Stimulated activated CD4-positive, alpha-beta T cell treated with anti-CD3 and anti-CD28 coated beads, Interleukin-4, amount 100 ng/mL, for 48 hours (primary cell): Measurements from ENCODE around the gene PYGO1.
"Not testable (repeated sequence)": the region's sequence is repeated elsewhere in the genome, so short reads cannot be mapped to it uniquely, and the experiment has no call there.

Source experiments
- DNase-seq, 2 donors: peaks; one replicate each; pipeline ENCODE4 v3.0.0-alpha.2; 2020; ENCODE audit warnings: low read depth in 2 of 2

PYGO1 gene

GRCh38 chr15:55507567-55507966 lies 80.6 kb downstream of the PYGO1 start:
- DNase-seq: no peak

GRCh38 chr15:55505407-55505806 lies 82.7 kb downstream of the PYGO1 start:
- not testable (repeated sequence) for DNase-seq

- DNase-seq: no peak
Measured at GRCh38 chr15:55499151-55499550, 89.0 kb downstream of the PYGO1 start.

GRCh38 chr15:55498109-55498938 lies 89.8 kb downstream of the PYGO1 start:
- peak; percentile 51 to 76 for DNase-seq

GRCh38 chr15:55496716-55497115 lies 91.4 kb downstream of the PYGO1 start:
- DNase-seq: no peak

GRCh38 chr15:55494931-55495330 lies 93.2 kb downstream of the PYGO1 start:
- DNase-seq: no peak

GRCh38 chr15:55488952-55489600 lies 99.1 kb downstream of the PYGO1 start:
- DNase-seq: not testable (repeated sequence)
